ENCODE data around the gene ALDH1A3.

The ALDH1A3 gene

GRCh38 chr15:100925480-100925879 is 45.8 kb downstream of the ALDH1A3 start:
- DNase-seq (ENCODE audit: low spot score), result no peak

GRCh38 chr15:100926258-100926657 is 46.6 kb downstream of the ALDH1A3 start:
- no peak for DNase-seq (ENCODE audit: low spot score)

- DNase-seq (ENCODE audit: low spot score), result no peak
Measured at GRCh38 chr15:100926971-100927756, 47.5 kb downstream of the ALDH1A3 start.

GRCh38 chr15:100928632-100929280 is 49.1 kb downstream of the ALDH1A3 start:
- peak; percentile 4 for DNase-seq (ENCODE audit: low spot score)

- peak; percentile 73 for DNase-seq (ENCODE audit: low spot score)
Measured at GRCh38 chr15:100929641-100930042, 50.0 kb downstream of the ALDH1A3 start.

- DNase-seq (ENCODE audit: low spot score), result no peak
Measured at GRCh38 chr15:100930306-100930848, 50.7 kb downstream of the ALDH1A3 start.

- no peak for DNase-seq (ENCODE audit: low spot score)
Measured at GRCh38 chr15:100931143-100931890, 51.7 kb downstream of the ALDH1A3 start.

GRCh38 chr15:100932676-100933348 is 53.2 kb downstream of the ALDH1A3 start:
- DNase-seq (ENCODE audit: low spot score), result peak; percentile 11

GRCh38 chr15:100934166-100934565 is 54.5 kb downstream of the ALDH1A3 start:
- no peak for DNase-seq (ENCODE audit: low spot score)

- DNase-seq (ENCODE audit: low spot score), result no peak
Measured at GRCh38 chr15:100934726-100935125, 55.1 kb downstream of the ALDH1A3 start.

GRCh38 chr15:100937171-100937570 is 57.5 kb downstream of the ALDH1A3 start:
- DNase-seq (ENCODE audit: low spot score), result no peak

GRCh38 chr15:100939791-100940190 is 60.2 kb downstream of the ALDH1A3 start:
- DNase-seq (ENCODE audit: low spot score), result no peak

GRCh38 chr15:100940767-100941379 is 61.2 kb downstream of the ALDH1A3 start:
- no peak for DNase-seq (ENCODE audit: low spot score)

- no peak for DNase-seq (ENCODE audit: low spot score)
Measured at GRCh38 chr15:100941536-100941935, 61.9 kb downstream of the ALDH1A3 start.

GRCh38 chr15:100942656-100943425 is 63.2 kb downstream of the ALDH1A3 start:
- no peak for DNase-seq (ENCODE audit: low spot score)

- no peak for DNase-seq (ENCODE audit: low spot score)
Measured at GRCh38 chr15:100944244-100944895, 64.7 kb downstream of the ALDH1A3 start.

GRCh38 chr15:100944986-100945385 is 65.4 kb downstream of the ALDH1A3 start:
- no peak for DNase-seq (ENCODE audit: low spot score)

GRCh38 chr15:100947760-100948429 is 68.3 kb downstream of the ALDH1A3 start:
- DNase-seq (ENCODE audit: low spot score), result no peak

GRCh38 chr15:100948430-100948762 is 68.8 kb downstream of the ALDH1A3 start:
- no peak for DNase-seq (ENCODE audit: low spot score)

GRCh38 chr15:100949691-100950090 is 70.1 kb downstream of the ALDH1A3 start:
- no peak for DNase-seq (ENCODE audit: low spot score)

All from kidney tubule cell (primary cell).